ENCODE measurements around the gene MAP1B.

MAP1B gene

GRCh38 chr5:72133212-72133990 lies 26.1 kb downstream of the MAP1B start:
- DNase-seq (ENCODE audit: low read depth in 2 of 2) = no peak

- no peak for DNase-seq (ENCODE audit: low read depth in 2 of 2)
Measured at GRCh38 chr5:72134226-72134899, 27.1 kb downstream of the MAP1B start.

- DNase-seq (ENCODE audit: low read depth in 2 of 2) = no peak
Measured at GRCh38 chr5:72137826-72138409, 30.6 kb downstream of the MAP1B start.

- no peak for DNase-seq (ENCODE audit: low read depth in 2 of 2)
Measured at GRCh38 chr5:72138943-72139521, 31.8 kb downstream of the MAP1B start.

DNA sequence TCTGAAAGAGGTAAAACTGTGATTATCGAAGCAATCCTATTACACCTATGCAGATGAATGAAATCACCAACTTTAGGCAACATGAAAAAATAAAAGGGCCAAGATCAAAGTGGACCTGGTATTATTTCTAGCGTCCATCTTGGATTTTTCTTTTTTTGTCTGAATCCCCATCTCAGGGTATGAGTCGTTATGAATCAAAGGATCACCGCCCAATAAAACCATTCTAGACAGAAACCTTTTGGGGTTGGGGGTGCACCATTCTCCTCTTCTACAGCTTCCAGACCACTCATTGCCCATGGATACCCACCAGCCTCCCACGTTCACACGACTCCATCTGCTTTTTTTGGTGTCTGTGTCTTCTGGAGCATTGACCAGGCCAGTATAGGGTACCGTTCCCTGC lies 33.4 kb downstream of the MAP1B start:
- no peak for DNase-seq (ENCODE audit: low read depth in 2 of 2)

- no peak for DNase-seq (ENCODE audit: low read depth in 2 of 2)
Measured at GRCh38 chr5:72141440-72142355, 34.4 kb downstream of the MAP1B start.

- no peak for DNase-seq (ENCODE audit: low read depth in 2 of 2)
Measured at GRCh38 chr5:72144762-72145161, 37.5 kb downstream of the MAP1B start.

DNA sequence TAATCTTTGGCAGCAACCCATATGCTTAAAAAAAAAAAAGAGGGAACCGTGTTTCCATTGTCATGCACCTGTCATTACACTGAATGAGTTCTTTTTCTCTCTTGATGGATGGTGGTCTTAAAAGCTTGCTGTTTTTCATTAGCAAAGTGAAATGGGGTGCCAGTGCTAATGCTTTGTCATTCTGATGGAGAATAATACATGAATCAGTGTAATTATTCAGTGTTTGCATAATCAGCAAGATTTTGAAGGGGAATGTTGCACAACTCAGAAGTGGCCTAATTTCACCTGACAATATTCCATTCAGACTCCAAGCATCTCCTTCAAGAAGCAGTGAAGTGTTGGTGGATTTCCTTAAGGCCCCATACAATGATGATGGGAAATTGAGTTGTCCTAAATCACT lies 38.1 kb downstream of the MAP1B start:
- DNase-seq (ENCODE audit: low read depth in 2 of 2) = no peak

GRCh38 chr5:72146056-72146455 lies 38.8 kb downstream of the MAP1B start:
- no peak for DNase-seq (ENCODE audit: low read depth in 2 of 2)

DNA sequence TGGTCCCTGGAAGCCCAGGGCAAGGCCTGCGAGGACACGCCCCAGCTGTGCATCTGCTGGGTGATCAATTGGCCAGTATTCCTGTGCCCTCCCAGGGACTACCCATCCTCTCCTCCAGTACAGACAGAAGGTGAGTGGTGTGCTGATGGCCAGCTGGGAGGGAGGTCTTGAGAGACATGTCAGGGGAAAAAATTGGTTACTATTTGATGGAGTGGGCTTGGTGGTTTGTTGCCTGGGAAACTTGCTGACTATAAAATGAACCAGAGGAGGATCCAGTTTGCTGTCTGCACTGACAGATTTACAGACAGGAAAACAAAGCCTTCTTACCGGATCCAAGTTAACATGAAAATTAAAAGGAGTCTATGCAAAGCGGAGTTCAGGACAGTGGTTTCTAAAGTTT lies 40.3 kb downstream of the MAP1B start:
- no peak for DNase-seq (ENCODE audit: low read depth in 2 of 2)

DNA sequence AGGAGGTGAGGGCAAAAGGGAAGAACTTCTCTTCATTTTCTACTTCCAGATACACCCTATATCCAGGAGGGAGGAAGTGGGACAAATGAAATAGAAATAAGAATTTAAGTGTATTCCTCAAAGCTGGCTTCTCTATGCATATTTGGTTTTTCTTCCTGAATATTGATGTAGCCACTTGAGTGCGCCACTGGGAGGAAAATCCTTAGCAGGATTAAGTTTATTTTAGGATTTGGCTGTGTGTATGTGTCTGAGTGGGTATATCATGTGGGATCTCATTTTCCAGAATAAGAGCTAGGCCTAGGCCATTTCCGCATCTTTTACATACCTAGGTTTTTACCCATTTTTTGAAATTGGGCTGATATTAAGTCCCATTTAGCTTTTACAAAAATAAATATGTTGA lies 42.5 kb downstream of the MAP1B start:
- DNase-seq (ENCODE audit: low read depth in 2 of 2) = no peak

- no peak for DNase-seq (ENCODE audit: low read depth in 2 of 2)
Measured at GRCh38 chr5:72151169-72151568, 43.9 kb downstream of the MAP1B start.

- no peak for DNase-seq (ENCODE audit: low read depth in 2 of 2)
Measured at GRCh38 chr5:72151646-72152045, 44.4 kb downstream of the MAP1B start.

GRCh38 chr5:72152545-72152944 lies 45.3 kb downstream of the MAP1B start:
- no peak for DNase-seq (ENCODE audit: low read depth in 2 of 2)

DNA sequence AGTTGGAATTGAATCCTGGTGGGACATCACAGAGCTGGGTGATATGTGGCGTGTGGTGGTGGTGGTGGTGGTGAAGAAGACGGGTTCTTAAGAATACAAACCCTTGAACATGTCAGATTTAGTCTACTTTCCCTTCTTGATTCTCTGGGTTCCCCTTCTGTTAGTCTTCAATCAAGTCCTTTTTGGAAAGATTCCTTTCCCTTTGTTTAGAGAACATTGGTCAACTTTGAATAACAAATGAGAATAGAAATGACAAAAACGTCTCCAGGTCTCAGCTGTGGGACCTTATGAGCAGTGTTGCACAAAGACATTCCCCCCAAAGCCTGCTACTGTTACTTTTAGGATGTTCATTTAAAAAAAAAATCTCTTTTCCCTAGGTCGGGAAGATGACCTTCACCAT lies 46.3 kb downstream of the MAP1B start:
- DNase-seq (ENCODE audit: low read depth in 2 of 2) = no peak

GRCh38 chr5:72154076-72154756 lies 46.9 kb downstream of the MAP1B start:
- no peak for DNase-seq (ENCODE audit: low read depth in 2 of 2)

DNA sequence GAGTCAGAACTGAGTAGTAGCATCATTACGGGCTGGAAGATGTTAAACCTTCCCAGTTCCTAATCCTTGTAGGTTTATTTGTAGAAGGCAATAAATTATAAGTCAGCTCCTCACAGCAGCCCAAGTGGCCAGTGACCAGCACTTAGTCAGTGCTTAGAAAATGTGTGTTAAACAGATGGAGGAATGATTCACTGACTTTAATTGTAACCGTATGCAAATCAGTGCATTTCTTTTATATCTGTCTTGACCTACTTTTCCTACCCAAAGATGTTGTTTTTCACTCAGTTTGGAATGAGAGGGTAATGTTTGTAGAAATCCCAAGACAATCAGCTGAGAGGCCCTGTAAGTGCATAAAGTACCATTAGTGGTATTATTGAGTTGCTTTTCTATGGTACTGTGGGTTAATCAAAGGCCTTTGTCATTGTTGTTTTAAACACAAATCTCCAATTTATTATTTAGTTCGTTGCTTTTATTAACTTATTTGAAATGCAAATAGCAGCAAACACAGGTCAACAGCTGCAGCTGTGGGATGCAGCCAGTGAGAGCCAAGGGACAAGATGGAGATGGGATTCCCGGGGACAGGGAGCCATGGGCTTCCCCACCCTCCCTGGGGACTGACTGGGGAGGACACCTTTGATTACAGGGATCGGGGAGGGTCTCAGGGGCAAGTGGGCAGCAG lies 49.8 kb downstream of the MAP1B start:
- DNase-seq (ENCODE audit: low read depth in 2 of 2) = no peak

GRCh38 chr5:72157625-72157962 lies 50.3 kb downstream of the MAP1B start:
- no peak for DNase-seq (ENCODE audit: low read depth in 2 of 2)

GRCh38 chr5:72159501-72159911 lies 52.2 kb downstream of the MAP1B start:
- no peak for DNase-seq (ENCODE audit: low read depth in 2 of 2)

- no peak for DNase-seq (ENCODE audit: low read depth in 2 of 2)
Measured at GRCh38 chr5:72160329-72160728, 53.1 kb downstream of the MAP1B start.

DNA sequence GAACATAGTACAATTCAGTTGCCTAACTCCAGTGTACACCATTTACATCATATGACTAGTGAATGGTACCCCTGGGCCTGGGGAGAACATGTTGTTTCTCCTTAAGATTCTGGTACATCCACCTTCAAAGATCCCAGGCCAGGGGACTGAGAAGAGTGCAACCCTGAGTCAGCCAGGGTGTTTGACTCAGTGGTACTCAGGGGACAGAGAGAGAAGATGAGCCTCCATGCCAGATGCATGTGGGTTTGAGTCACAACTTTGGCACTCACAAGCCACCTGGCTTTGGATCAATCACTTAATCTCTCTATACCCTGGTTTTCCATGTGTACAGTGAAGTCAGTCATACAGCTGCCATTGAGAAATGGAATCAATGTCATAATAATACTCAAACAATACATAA lies 53.7 kb downstream of the MAP1B start:
- DNase-seq (ENCODE audit: low read depth in 2 of 2) = no peak
